T follicular helper cell (primary cell): ENCODE data around the gene SNX33.

Experiments used
- DNase-seq: peaks from one replicate; pipeline ENCODE4 v3.0.0-alpha.2; 2020; ENCODE audit warnings: low read depth

SNX33 gene

DNA sequence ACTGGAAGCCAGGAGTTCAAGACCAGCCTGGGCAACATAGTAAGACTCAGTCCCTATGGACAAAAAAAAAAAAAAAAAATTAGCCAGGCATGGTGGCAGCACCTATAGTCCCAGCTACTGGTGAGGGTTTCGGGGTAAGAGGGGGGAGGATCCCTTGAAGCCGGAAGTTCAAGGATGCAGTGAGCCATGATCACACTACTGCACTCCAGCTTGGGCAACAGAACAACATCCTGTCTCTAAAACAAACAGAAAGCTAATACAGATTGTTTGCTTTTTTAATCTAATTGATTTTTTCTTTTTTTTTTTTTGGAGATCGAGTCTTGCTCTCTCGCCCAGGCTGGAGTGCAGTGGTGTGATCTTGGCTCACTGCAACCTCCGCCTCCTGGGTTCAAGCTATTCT, 6.1 kb upstream of the SNX33 start:
- DNase-seq = no peak

DNA sequence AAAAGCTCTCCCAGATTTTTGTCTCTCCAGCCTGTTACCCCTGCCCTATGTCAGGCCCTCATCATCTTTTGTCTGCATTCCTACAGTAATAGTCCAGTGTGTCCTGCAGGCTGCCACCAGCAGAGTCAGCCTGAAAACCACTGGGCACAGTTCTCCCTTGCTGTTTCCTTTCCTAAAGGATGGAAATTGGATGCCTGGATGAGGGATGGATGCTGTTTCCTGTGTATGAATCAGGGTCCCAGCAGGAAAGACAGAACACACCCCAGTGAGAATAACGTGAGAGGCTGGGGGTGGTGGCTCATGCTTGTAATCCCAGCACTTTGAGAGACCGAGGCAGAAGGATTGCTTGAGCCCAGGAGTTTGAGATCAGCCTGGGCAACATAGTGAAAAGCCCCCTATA, 3.3 kb upstream of the SNX33 start:
- no peak for DNase-seq

DNA sequence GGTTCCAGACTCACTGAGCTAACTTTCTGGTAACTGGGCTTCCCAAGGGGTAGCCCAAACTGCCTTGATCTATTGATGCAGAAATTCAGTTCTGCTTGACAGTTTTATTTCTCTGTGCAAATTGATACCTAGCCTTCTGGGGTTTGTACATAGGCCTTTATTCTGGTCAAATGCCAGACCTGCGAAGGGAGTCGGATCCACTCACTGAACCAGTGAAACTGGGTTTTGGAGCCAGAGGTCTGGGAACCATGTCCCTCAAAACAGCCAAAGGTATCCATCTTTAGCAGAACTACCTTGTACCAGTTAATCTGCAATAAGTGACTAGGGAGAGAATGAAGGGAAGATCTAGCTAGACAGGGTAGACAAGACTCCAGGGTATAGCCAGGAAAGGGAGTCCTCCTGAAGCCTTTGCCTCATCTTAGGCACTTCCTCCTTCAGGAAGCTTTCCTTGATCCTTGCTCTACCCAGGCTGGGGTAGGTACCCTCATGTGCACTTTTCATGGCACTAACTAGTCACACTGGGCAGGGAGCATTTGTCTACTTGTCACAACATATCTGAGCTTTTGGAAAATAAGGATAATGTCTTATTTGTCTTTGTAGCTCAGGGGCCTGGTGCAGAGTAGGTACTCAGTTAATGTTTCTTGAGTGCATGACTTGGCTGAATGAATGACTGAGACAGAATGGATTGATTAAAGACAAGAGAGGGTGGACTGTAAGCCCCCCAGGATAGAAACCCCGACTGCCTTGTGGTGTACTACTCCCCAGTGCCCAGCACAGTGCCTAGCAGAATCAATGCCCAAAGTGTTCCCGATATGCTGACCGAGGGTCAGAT, 1.4 kb upstream of the SNX33 start:
- DNase-seq = no peak

DNA sequence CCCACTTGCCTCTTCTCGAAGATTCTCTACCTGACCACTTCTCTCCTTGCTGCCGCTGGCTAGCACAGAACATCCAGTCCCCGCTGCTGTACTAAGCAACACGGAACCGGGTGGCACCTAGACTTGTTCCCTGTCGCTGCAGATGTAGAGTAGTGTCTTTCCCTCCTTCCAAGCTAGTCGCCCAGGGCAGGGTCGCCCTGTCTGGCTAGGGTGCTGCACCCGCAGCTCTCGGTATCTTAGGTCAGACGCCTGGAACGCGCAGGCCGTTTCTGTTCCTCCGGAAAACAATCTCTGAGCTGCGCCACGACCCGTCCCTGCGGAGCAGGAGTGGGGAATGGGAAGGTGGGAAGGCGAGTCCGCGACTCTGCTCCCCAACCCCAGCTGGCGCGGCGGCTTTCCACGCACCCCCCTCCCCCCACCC, 758 bp upstream of the SNX33 start:
- no peak for DNase-seq

DNA sequence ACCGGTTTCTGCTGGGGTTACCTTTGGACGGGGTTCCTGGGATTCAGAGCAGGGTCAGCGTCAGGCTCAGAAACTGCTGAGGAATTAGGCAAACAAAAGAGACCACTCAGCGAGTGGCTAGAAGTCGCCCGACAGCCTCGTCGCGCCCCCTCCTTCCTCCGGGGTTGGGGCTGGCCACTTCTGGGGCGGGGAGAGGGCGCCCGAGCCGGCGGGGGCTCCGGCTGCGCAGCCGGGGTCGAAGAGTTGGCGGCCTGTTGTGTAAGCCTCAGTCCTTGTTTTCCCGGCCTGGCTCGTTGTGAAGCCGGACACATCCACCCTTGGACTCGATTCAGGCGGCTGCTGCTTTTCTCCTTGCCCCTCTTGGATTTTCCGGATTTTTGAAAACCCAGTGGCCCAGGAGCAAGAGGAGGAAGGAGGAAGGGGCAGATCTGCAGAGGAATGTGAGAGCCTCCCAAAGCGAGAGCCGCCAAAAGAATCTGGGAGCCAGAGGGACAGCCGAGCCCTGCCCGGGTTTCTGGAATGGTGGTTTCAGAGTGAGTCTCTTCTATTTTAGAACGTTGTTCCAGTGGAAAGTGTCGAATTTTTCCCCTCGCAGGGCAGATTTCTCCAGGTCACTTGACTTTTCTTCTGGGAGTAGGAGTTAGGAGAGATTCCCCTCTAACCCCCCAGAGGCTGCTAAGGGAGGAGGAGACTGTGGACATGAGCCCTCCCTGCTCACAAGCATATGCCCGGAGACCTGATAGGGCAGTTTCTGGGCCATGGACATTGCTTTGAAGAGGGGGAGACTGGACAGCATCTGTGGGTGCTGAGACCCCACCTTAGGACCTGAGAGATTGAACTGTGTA, 666 bp downstream of the SNX33 start:
- no peak for DNase-seq

DNA sequence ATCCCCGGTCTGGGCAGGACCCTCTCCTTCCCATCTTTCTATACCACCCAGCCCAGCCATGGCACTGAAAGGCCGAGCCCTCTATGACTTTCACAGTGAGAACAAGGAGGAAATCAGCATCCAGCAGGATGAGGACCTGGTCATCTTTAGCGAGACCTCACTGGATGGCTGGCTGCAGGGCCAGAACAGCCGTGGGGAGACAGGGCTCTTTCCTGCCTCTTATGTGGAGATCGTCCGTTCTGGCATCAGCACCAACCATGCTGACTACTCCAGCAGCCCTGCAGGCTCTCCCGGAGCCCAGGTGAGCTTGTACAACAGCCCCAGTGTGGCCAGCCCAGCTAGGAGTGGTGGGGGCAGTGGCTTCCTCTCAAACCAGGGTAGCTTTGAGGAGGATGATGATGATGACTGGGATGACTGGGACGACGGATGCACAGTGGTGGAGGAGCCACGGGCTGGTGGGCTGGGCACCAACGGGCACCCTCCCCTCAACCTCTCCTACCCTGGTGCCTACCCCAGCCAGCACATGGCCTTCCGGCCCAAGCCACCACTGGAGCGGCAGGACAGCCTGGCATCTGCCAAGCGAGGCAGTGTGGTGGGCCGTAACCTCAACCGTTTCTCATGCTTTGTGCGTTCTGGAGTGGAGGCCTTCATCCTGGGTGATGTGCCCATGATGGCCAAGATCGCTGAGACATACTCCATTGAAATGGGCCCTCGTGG, 1.5 kb downstream of the SNX33 start:
- no peak for DNase-seq

DNA sequence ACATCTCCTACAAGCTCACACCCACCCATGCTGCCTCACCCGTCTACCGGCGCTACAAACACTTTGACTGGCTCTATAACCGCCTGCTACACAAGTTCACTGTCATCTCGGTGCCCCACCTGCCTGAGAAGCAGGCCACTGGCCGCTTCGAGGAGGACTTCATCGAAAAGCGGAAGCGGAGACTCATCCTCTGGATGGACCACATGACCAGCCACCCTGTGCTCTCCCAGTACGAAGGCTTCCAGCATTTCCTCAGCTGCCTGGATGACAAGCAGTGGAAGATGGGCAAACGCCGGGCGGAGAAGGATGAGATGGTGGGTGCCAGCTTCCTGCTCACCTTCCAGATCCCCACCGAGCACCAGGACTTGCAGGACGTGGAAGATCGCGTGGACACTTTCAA, 2.1 kb downstream of the SNX33 start:
- DNase-seq = no peak

DNA sequence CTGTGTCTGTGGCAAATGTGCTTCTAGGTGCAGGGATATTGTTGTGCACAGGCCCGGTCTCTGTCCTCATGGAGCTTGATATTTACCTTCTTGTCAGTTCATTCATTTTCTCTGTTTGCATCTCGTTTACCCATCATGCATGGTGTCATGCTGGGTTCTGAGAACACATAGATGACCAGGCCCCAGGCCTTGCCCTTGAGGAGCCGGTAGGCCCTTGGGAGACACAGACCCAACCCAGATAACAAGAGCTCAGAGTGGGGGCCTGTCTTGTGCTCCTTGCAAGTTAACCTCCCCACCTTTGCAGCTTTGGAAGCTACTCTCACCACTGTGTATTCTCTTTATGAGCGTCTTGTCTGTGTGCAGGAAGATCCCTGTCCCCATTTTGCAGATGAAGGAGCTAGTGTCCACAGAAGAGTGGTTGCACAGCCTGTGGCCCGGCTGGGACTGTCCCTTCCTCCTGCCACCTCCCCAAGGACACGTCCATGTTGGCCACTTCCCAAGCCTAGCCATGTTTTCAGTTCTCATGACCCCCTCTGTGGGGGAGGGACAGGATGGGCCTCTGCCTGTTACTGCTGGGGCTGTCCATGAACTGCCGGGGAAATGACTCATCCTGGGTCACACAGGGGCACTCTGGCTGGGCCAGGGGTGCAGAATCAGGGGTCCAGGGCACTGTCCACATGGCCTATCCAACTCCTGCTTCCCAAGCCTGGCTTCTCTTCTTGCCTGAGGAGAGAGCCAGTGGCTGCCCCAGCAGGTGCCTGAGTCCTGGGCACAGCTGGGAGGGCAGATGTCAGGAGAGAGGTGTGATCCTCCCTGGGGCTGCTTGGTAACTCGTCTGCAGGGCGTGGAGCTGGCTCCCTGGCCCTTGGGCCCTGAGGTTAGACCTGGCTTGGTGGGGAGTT, 3.4 kb downstream of the SNX33 start:
- DNase-seq = no peak

DNA sequence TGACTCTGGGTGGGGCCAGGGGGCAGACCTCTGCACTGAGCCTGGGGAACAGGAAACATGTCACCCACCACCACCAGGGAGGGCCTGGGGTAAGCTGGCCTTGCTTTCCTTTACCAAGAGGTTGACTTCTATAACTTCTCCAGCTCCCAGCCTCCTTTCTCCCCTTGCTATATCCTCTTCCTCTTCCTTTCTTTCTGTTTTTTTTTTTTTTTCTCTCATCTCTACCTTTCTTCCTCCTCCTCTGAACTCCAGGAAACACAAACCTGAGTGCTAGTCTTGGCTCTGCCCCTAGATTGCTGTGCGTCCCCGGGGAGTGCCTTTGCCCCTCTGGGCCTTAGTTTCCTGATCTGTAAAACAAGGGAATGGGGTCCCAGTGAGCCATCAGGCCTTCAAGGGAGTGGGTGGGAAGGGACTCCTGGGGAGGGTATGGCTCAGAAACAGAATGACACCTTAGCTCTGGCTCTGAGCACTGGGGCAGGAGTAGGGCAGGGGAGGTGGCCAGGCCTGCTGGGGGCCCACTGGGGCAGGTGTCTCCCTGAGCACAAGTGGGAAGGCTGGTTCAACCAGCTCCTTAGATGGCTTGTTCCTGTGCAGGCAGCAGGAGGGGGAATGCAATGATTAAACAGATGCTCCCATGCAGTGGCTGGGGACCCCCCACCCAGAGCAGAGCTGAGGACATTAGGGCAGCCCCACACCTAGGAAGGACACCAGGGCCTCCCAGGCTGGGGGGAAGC, 4.3 kb downstream of the SNX33 start:
- DNase-seq = no peak

DNA sequence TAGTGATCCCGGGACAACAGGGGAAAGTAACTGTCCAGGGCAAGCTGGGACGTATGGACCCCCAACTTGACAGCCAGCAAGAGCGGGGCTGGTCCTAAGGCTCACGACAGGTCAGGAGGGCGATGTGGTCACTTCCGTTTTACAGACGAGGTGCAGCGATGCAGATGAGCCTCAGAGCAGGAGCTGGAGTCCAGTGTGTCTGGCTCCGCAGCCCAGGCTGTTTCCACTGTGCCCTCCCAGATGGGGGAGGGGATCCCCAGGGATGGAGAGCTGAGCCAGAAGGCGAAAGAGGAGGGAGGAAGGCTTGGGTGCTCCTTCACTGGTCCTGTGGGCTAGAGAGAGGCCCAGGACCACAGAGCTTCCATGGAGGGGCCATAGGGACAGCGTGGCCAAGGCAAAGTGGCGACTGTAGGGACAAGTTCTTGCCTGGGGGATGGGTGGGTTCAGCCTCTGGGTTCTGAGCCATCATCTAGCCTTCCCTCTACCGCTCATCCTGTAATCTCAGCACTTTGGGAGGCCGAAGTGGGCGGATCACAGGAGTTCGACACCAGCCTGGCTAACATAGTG, 5.7 kb downstream of the SNX33 start:
- DNase-seq = no peak

DNA sequence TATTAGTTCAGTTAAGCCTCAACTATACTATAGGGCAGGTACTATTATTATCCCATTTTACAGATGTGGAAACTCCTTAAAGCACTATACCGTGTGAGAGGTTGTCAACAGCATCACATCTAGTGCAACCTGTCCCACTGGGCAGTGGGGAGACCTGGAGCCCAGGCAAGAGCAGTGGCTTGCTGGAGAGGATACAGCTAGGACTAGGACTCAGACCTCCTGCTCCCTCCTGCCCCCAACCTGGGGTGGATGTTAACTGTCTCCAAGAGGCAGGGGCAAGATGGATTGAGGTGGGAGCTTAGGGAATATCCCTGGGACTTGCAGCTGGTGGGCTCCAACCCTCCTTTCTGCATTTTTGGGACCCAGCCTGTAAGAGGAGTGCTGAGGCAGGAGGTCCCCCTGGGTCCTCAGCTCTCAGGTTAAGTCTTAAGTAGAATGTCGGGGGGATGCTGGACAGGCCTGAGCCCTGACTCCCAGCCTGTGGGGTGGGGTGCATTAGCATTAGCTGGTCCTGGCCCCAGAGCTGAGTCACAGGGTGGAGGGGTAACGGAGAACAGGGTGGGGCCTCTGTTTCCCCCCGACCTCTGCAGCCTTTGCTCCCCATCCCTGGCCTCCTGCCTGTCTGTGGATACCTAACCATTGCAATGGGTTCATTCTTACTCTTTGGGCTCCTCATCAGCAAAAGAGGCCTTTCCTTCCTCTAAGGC, 6.6 kb downstream of the SNX33 start:
- DNase-seq = no peak

DNA sequence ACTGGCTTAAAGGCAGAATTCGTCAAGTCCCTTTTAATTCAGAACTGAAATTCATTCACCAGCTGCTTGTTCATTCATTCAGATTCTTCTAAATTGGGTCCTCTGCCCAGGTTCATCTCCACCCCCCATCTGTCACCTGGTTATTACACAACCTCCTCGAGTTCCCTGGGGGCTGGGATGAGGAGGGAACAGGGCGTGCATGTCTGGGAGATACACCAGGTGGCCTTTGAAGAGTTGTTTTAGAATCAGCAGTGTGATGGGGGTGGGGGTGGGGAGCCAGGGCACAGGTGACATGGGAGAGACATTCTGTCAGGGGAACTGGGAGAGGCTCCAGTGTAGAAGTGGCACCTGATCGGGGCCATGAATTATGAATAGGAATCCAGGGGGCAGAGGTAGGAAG, 8.2 kb downstream of the SNX33 start:
- no peak for DNase-seq

DNA sequence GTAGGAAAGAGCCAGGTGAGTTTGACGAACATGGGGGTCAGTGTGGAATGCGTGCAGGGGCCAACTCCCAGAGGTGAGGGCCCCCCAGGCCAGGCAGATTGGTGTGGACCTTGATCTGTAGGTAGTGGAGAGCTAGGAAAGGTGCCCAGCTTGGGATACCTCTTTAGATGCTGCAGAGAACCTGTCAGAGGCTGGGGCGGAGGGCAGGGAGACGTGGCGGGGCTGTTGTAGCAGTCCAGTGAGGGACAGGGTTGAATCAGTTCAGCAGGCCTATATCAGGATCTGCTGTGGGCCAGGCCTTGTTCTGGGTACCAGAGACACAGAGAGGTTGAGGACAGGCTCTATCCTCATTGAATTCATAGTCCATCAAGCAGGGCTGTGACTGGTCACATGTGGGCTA, 8.6 kb downstream of the SNX33 start:
- DNase-seq = no peak

DNA sequence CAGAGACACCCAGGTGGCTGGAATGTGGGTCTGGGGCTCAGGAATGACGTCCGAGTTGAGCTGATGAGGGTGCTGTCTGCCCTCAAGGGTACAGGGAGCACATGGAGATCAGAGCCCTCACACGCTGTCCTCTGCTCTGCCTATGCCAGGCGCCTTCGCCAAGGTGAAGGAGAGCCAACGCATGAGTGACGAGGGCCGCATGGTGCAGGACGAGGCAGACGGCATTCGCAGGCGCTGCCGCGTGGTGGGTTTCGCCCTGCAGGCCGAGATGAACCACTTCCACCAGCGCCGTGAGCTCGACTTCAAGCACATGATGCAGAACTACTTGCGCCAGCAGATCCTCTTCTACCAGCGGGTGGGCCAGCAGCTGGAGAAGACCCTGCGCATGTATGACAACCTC, 9.1 kb downstream of the SNX33 start:
- DNase-seq = no peak

DNA sequence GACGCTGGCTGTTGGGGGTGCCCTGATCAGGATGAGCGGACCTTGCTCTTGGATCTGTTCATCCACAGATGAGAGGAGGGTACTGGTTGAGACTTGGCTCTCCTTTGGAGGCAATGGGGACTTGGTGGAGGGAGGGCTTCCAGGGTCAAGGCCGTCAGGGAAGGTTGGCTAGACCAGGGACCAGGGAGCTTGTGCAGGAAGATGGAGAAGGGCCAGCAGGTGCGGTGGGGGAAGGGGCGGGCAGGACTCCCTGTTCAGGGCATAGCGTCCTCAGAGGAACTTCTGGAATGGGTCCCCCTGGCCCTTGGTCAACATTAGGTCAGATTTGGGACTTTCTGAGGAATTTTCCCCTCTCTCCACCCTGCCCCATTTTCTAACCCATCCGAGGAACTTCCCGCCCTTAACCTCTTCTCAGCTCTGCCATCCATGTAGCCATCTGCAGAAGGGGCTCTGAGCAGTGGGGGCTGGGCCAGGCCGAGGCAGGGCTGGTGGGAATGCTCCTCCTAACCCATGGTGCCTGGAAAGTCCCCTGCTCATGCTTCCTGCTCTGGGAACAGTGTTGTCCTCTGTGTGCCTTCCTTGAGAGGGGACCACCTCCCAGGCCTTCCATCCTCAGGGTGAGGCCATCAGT, 11.5 kb downstream of the SNX33 start:
- DNase-seq = no peak

DNA sequence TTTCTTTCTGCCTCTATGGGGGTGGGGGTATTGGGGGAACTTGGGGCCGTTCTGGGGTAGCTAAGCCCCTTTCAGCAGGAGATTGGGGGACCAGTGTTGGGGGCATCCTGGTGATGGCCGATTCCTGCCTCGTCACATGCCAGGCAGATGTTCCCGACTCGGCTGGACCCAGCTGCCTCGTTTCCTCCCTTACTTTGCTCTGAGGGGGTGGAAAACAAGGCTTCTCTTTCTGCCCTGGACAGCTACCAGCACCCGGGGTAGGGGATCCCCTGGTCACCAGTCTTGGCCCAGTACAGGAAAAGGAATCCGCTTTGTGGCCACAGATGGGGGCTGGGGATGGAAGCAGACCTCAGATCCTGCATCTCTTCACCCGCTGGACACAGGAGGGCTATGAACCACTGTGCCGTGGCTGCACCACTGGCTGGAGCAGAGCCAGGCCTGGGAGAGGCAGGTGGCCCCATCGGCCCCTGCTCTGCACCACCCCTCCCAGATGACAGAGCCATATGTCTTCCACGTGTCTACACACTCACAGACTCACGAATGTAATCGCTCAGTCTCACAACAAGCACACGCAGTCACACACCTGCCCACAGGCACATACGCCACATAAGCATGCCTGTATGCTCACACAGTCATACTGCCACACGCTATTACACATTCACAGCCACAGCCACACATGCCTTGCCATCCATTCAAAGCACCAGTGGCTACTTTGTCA, 12.4 kb downstream of the SNX33 start:
- no peak for DNase-seq

DNA sequence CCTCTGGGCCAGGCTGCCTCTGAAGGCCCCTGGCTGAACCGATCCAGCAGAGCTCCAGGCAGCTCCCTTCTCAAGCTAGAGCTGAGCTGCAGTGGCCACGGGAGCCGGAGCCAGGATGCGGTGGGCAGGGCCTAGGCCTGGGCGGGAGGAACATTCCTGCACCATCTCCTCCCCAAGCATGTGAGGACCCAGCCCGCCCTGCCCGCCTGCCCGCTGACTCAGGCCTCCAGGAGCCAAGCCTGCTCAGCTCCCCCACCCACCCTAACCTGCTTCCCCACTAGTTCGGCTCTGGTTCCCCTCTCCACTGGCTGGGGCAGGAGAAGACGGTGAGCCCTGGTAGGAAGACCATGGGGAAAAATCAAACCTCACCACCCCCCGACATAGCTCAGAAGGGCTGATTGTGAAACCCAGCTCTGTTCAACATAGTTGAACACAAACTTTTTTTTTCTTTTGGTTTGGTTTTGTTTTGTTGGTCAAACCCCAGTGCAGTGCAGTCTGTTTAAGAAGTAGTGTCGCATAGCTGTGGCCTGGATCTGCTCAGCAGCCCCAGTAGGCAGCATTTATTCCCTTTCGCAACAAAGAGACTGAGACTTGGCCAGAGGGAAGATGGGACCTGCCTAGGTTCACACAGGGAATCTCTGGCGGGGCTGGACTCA, 13.5 kb downstream of the SNX33 start:
- no peak for DNase-seq

DNA sequence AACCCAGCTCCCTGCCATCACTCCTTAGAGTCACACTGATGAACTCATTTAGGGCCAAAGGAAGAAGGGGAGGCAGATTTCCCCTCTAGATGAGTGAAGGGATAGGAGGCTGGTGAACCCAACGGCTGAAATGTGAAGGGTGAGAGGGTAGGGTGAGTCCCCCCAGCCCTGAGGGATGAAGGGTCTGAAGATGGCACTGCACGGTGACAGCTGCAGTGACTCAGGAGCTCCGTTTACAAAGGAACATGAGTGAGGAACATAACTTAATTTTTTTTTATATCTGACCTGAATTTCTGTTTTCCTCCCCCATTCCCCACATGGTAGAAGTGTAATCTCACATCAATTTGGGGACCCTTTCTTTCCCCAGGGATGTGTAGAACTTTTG, 14.0 kb downstream of the SNX33 start:
- DNase-seq = no peak
